Activated CD4-positive, alpha-beta T cell treated with anti-CD3 and anti-CD28 coated beads, Interleukin-2, amount 50 U/mL, for 24 hours (primary cell): ENCODE measurements around the gene SORCS2.

Experiments
- DNase-seq, 2 donors: peaks; one replicate each; pipeline ENCODE4 v3.0.0-alpha.2; 2020; ENCODE audit warnings: low read depth in 1 of 2, low spot score in 1 of 2

SORCS2 gene

GRCh38 chr4:7673121-7673520, 480.8 kb downstream of the SORCS2 start:
- no peak for DNase-seq

GRCh38 chr4:7674706-7675105, 482.4 kb downstream of the SORCS2 start:
- DNase-seq: no peak

- no peak for DNase-seq
Observed at GRCh38 chr4:7675136-7675535, 482.8 kb downstream of the SORCS2 start.

- DNase-seq: no peak
Observed at GRCh38 chr4:7675612-7676320, 483.4 kb downstream of the SORCS2 start.

- DNase-seq: no peak
Observed at GRCh38 chr4:7676398-7676922, 484.1 kb downstream of the SORCS2 start.

GRCh38 chr4:7677086-7677485, 484.7 kb downstream of the SORCS2 start:
- DNase-seq: no peak

GRCh38 chr4:7677799-7678301, 485.5 kb downstream of the SORCS2 start:
- DNase-seq: no peak

GRCh38 chr4:7678318-7678852, 486.0 kb downstream of the SORCS2 start:
- no peak for DNase-seq

GRCh38 chr4:7679406-7680040, 487.2 kb downstream of the SORCS2 start:
- no peak for DNase-seq

GRCh38 chr4:7680106-7680505, 487.8 kb downstream of the SORCS2 start:
- DNase-seq: no peak

GRCh38 chr4:7680731-7681130, 488.4 kb downstream of the SORCS2 start:
- DNase-seq: no peak

GRCh38 chr4:7683126-7683703, 490.9 kb downstream of the SORCS2 start:
- DNase-seq: no peak

- no peak for DNase-seq
Observed at GRCh38 chr4:7684294-7684693, 492.0 kb downstream of the SORCS2 start.

- DNase-seq: no peak
Observed at GRCh38 chr4:7686070-7686870, 493.9 kb downstream of the SORCS2 start.

- no peak for DNase-seq
Observed at GRCh38 chr4:7687006-7687405, 494.7 kb downstream of the SORCS2 start.

GRCh38 chr4:7687796-7688195, 495.5 kb downstream of the SORCS2 start:
- no peak for DNase-seq

GRCh38 chr4:7689773-7690693, 497.7 kb downstream of the SORCS2 start:
- DNase-seq: no peak

GRCh38 chr4:7691061-7691460, 498.7 kb downstream of the SORCS2 start:
- DNase-seq: no peak

GRCh38 chr4:7691982-7692381, 499.6 kb downstream of the SORCS2 start:
- no peak for DNase-seq
